Endometrial microvascular endothelial cells (primary cell): ENCODE results near the gene PUM2. TPM values are rescaled to one million over a fixed set of nuclear protein-coding genes. Genes with fewer than 3 reads are reported as not detected.

ENCODE experiments used
- in situ Hi-C: cut with HindIII; loops from 2 replicates; pipeline ENCODE4 v1.10.0; 2017; ENCODE audit warnings: low sequenced_read_pairs, low pct_unique_long_range_greater_than_20kb; ENCODE audit errors: inconsistent ontology term
- total RNA-seq: library from RNA; depleted of rRNA; stranded (reverse); fragments of >200 nt; gene quantifications from one replicate; pipeline ENCODE4 v1.2.3, GENCODE V29; 2015; ENCODE audit errors: inconsistent ontology term

PUM2 gene
- total RNA-seq, 1 donor from 2014 or later = 27.0 TPM

- in situ Hi-C loops = no loop called here
Measured at GRCh38 chr2:20223407-20224163, 127.1 kb downstream of the PUM2 start.

- in situ Hi-C loops = no loop called here
Measured at GRCh38 chr2:20222769-20223406, 127.8 kb downstream of the PUM2 start.

GRCh38 chr2:20222014-20222768 lies 128.5 kb downstream of the PUM2 start:
- in situ Hi-C loops = no loop called here

- in situ Hi-C loops = no loop called here
Measured at GRCh38 chr2:20221555-20221973, 129.1 kb downstream of the PUM2 start.

GRCh38 chr2:20220806-20221554 lies 129.7 kb downstream of the PUM2 start:
- in situ Hi-C loops = no loop called here

- in situ Hi-C loops = no loop called here
Measured at GRCh38 chr2:20219763-20220380, 130.8 kb downstream of the PUM2 start.

GRCh38 chr2:20218331-20219320 lies 132.0 kb downstream of the PUM2 start:
- in situ Hi-C loops = no loop called here

- in situ Hi-C loops = no loop called here
Measured at GRCh38 chr2:20217041-20217970, 133.3 kb downstream of the PUM2 start.

- in situ Hi-C loops = no loop called here
Measured at GRCh38 chr2:20216130-20217025, 134.3 kb downstream of the PUM2 start.

GRCh38 chr2:20215183-20216040 lies 135.2 kb downstream of the PUM2 start:
- in situ Hi-C loops = no loop called here

- in situ Hi-C loops = no loop called here
Measured at GRCh38 chr2:20214566-20215182, 136.0 kb downstream of the PUM2 start.

GRCh38 chr2:20213651-20214565 lies 136.7 kb downstream of the PUM2 start:
- in situ Hi-C loops = no loop called here

GRCh38 chr2:20212871-20213503 lies 137.7 kb downstream of the PUM2 start:
- in situ Hi-C loops = no loop called here
